Kasumi-1 (cell line): ENCODE results near the gene LHPP.

Experiments
- DNase-seq, 2 experiments: peaks; one replicate each; lab custom pipeline; 2025; lab: John Stamatoyannopoulos, UW

LHPP gene

GRCh38 chr10:124470544-124471434, 9.2 kb downstream of the LHPP start:
- DNase-seq: peak; percentile 37 to 42

DNA sequence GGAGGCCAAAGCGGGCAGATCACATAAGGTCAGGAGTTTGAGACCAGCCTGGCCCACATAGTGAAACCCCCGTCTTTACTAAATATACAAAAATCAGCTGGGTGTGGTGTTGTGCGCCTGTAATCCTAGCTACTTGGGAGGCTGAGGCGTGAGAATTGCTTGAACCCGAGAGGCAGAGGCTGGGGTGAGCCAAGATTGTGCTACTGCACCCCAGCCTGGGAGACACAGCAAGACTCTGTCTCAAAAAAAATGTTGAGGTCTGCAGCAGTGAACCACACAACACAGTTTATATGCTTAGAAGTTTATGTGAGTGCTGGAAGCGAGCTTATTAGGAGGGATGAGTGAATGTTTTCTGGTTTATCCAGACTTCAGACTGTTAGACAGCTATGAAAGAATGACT, 10.4 kb downstream of the LHPP start:
- DNase-seq: no peak

GRCh38 chr10:124473070-124473469, 11.4 kb downstream of the LHPP start:
- no peak for DNase-seq

- no peak for DNase-seq
Measured at GRCh38 chr10:124474514-124475070, 13.0 kb downstream of the LHPP start.

DNA sequence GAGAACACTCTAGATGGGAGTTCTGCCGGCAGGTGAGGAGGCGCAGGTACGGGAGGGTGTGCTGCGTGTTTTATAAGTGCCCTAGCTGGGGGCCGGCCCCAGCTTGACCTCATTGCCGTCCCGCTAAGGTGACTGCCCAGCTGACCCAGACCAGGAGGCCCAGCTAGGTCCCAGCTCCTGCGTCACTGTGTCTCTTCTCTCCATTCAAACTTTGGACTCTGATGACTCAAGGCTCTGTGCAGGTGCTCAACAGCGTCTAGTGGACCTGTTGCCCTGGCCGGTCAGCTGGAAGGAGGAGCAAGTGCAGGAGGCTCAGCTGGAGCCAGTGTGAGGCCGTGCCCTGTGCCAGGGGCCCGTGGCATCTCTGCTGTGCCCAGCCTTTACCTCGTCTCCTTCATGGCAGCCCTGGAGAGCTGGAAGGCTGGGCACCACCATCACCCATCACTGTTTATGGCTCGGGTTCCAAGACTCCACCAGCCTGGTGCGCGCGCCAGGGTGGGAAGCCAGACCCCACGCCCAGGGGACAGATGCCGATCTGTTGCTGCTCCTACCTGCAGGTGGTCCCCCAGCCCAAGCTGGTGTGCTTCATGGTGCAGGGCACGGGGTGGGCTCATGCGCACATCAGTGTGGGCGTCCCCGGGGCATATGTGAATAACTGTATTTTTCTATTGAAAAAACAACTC, 14.6 kb downstream of the LHPP start:
- no peak for DNase-seq

GRCh38 chr10:124477614-124478363, 16.2 kb downstream of the LHPP start:
- DNase-seq: no peak

GRCh38 chr10:124478515-124478914, 16.9 kb downstream of the LHPP start:
- DNase-seq: no peak

DNA sequence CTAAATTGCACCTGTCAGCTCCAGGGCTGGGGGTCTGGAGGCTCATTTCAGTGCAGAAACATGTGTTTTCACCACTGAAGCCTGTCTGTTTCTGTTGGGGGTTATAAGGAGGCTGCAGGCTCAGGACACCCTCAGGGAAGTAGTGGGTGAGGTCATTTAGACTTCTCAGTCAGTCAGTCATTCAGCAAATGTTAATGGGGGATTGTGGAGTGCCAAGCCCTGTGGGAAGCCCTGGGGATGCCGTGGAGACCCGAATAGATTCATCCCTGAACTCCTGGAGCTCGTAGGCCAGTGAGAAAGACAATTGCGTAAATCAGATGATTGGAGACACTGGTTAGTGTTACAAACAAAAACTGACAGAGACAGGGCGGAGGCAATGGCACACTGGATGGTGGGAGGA, 19.2 kb downstream of the LHPP start:
- DNase-seq: no peak

DNA sequence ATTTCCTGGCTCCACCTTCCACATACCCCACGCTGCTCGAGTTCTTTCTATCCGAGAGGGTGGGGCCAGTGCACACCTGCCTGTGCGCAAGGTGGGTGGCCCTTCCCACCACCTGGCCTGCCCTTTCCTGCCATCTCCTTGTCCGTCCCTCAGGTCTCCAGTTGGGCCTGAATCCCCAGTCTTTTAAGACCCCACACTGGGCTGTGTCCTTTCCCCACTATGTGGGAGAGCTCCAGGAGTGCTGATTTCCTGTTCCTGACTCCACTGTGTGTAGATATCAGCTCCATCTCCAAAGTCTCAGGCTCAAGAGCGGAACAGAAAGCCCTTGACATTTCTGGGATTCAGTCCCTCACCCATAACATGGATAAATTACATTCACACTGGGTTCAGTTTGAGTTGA, 20.1 kb downstream of the LHPP start:
- no peak for DNase-seq

- no peak for DNase-seq
Measured at GRCh38 chr10:124482236-124482800, 20.7 kb downstream of the LHPP start.

GRCh38 chr10:124482876-124483275, 21.3 kb downstream of the LHPP start:
- no peak for DNase-seq

DNA sequence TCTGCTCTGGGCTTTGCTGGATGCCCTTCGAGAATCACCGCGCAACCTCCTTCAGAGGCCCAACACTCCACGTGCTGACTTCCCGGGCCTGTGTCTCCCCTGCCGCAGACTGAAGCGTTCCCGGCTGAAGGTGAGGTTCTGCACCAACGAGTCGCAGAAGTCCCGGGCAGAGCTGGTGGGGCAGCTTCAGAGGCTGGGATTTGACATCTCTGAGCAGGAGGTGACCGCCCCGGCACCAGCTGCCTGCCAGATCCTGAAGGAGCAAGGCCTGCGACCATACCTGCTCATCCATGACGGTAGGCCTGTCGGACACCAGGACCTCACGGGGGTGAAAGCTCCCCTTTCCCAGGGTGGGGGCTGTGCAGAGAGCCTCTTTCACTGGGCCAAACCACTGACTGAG, 22.4 kb downstream of the LHPP start:
- no peak for DNase-seq

DNA sequence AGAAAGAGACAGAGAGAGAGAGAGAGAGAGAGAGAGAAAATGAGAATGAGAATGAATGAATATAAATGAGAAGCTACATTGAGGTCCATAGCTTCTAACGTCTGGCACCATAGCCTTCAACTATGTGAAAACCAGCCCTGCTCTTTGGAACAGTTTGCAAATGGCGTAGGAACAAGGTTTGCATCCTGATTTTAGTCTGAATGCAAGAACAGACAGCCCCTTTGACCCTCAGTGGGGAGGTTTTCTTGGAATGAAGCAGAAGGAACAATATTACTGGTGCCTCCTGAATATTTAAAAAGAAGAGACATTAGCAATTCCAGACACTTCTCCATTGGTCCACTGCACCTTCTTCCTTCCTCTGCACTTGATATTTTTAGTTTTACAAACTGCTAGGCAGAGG, 23.0 kb downstream of the LHPP start:
- DNase-seq: no peak

DNA sequence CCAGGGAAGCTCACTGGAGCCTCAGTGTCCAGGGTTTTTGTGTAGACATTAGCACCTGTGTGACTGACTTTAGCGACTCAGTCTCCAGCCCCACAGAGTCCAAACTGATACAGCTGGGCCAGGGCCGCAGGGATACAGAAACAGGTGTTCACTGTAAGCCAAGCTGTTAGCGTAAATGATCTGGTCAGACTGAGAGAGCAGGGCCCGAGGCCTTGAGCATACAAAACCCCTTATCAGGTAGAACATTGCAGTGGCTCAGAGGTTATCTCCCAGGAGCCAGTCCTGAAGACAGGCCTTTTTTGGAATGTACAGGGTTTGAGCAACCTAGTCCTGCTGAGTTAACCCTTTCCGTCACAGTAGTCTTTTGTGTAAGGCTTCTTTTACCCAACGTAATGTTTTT, 25.0 kb downstream of the LHPP start:
- no peak for DNase-seq

GRCh38 chr10:124491105-124491504, 29.5 kb downstream of the LHPP start:
- DNase-seq: no peak

- DNase-seq: no peak
Measured at GRCh38 chr10:124492266-124492665, 30.6 kb downstream of the LHPP start.

DNA sequence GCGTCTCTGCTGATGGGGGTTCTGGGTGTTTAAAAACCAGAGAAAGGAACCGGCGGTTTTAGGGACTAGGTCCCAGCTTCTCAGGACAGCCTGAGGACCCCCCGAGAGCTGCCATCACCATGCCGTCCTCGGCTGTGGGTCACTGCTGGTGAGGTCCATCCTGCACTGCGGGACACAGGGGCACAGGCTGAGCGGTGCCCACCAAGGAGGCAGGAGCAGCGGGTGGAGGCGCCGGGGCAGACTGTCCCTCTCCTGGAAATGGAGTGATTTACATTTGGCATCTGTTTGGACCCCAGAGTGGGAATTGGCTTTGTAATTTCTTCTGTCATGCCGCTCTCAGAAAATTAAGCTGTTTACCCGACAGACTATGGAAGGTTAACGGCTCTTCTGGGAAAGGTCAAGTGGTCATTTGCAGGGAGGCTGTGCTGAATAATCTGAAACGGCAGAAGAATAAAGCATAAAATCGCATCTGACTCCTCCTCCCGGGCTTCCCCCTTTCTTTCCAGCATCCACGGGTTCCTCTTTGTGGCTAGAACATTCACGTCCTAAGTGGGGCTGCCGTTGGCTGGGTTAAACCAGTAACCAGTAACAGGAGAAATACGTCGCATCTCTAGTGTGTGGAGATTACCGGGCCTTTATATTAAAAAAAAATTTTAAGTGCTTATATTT, 31.7 kb downstream of the LHPP start:
- peak; percentile 72 to 75 for DNase-seq

DNA sequence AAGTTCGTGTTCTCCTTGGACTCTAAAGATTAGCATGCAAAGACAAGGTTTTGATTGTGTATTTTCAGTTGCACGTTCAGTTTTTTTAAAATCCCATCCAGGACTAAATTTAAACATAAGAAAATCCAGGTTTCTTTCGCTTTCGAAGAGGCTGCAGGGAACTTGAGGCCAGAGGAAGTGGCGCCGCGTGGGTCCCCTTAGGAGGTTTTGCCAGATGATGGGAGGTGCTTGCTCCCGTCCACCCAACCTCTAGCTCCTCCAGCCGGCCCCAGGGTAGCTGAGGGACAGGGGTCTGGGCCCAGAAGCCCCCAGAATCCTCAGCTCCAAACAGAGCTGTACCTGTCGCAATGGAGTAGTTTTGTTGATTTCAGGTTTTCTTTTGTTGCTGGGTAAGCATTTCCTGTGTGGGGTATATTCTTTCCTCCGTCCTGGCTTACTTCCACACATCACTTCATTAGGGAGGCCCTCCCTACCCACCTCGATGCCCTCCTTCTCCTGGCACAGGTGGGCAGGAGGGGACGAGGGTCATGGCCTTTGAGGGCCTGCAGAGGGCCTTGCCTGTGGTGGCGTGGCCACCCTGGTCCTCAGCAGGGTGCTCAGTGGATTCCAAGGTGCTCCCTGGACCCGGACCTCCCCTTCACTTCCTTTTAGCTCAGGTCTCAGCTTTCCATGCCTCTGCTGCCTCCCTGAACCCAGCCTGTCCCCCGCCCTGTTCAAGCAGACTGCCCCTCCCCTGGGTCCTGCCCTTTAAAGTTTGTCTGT, 32.6 kb downstream of the LHPP start:
- DNase-seq: peak; percentile 18 to 26

GRCh38 chr10:124495162-124495561, 33.5 kb downstream of the LHPP start:
- DNase-seq: no peak

DNA sequence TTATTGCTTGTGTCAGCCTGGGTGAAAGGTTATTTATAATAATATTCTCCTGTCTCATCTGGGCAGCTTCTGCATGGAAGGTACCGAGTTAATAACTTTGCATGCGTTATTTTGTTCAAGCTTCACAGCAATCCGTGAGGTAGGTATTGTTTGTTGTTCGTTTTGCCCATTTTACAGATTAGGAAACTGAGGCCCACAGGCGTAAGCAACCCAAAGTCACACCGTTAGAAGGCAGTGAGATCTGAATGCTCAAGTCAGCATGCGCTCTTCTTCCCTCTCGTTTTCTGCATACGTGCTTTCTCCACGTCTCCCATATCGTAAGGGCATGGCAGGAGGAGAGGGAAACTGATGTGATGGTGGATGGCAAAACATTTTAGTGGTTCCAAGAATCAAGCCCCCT, 34.1 kb downstream of the LHPP start:
- DNase-seq: no peak

DNA sequence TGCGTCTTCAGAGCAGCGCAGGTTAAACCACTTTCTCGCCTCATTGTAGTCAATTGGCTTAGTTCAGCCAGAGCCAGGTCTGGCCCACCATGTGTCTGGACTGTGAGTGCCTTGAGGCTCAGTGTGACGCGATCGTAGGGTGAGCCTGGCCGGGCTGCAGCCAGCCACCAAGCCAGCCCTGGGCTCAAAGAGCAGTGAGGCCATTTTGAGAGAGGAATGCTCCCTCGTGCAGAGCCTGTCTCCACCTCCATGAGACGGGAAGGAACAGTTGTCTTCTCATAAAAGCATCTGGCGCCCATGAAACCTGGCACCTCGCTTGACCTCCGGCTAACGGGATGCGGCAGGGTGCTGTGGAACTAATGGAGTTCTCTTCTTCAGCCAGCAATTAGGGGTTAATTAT, 34.5 kb downstream of the LHPP start:
- no peak for DNase-seq
